Fibroblast of lung (primary cell): ENCODE measurements around the gene GSTM2. TPM values are rescaled to one million over a fixed set of nuclear protein-coding genes. Genes with fewer than 3 reads are reported as not detected.
A peak's percentile ranks its signal among the peaks of the same experiment; 100 is the strongest.

ENCODE experiments used
- DNase-seq, 2 donors: peaks; one replicate each; pipeline versions ENCODE4 v3.0.0 to v3.0.0-alpha.2; 2010; ENCODE audit warnings: low read depth in 2 of 2
- H2AFZ ChIP-seq: 2 replicates; pipeline ENCODE4 v1.5.1; 2012; ENCODE audit warnings: low read length, control low read depth, inconsistent platforms
- H3K27ac ChIP-seq: 2 replicates; pipeline ENCODE4 v1.5.1; 2011; ENCODE audit warnings: low read length, control low read depth; ENCODE audit not compliant: insufficient read depth
- H3K27me3 ChIP-seq: 2 replicates; pipeline ENCODE4 v1.5.1; 2011; ENCODE audit warnings: mild to moderate bottlenecking, low read length; ENCODE audit not compliant: control insufficient read depth, insufficient read depth
- H3K36me3 ChIP-seq: 2 replicates; pipeline ENCODE4 v1.5.1; 2011; ENCODE audit warnings: low read length; ENCODE audit not compliant: control insufficient read depth, insufficient read depth
- H3K4me1 ChIP-seq: 2 replicates; pipeline ENCODE4 v1.5.1; 2011; ENCODE audit warnings: low read length; ENCODE audit not compliant: control insufficient read depth, insufficient read depth; ENCODE audit errors: extremely low read depth
- H3K4me2 ChIP-seq: 2 replicates; pipeline ENCODE4 v1.5.1; 2011; ENCODE audit warnings: low read length, control low read depth; ENCODE audit not compliant: insufficient read depth; ENCODE audit errors: extremely low read depth
- H3K4me3 ChIP-seq, 4 experiments: fragments of 200-600 bp in 1 of 4; sonication (generic) in 1 of 4; replicated peaks in 1 of 4; 2 replicates each; pipeline ENCODE4 v1.5.1; 2011 to 2016; ENCODE audit warnings: low read length in 4 of 4, low read depth in 3 of 4, mild to moderate bottlenecking in 3 of 4, control low read depth in 2 of 4, inconsistent platforms in 1 of 4, mixed read lengths in 1 of 4; ENCODE audit not compliant: insufficient read depth in 1 of 4; ENCODE audit errors: control extremely low read depth in 1 of 4
- H3K79me2 ChIP-seq: 2 replicates; pipeline ENCODE4 v1.5.1; 2012; ENCODE audit warnings: mild to moderate bottlenecking, low read length, inconsistent platforms; ENCODE audit not compliant: control insufficient read depth, insufficient read depth
- H3K9ac ChIP-seq: 2 replicates; pipeline ENCODE4 v1.5.1; 2011; ENCODE audit warnings: mild to moderate bottlenecking, low read length, control low read depth; ENCODE audit not compliant: insufficient read depth
- H3K9me3 ChIP-seq: 2 replicates; pipeline ENCODE4 v1.5.1; 2012; ENCODE audit warnings: low read depth, low read length; ENCODE audit not compliant: control insufficient read depth, insufficient read depth
- H4K20me1 ChIP-seq: 2 replicates; pipeline ENCODE4 v1.5.1; 2011; ENCODE audit warnings: low read length; ENCODE audit not compliant: control insufficient read depth, insufficient read depth; ENCODE audit errors: extremely low read depth
- EZH2 ChIP-seq: IDR thresholded peaks from 2 replicates; pipeline ENCODE4 v1.5.1; 2012; ENCODE audit warnings: low read length, control low read depth, mild to moderate bottlenecking; ENCODE audit errors: missing control alignments
- polyA plus RNA-seq, 2 donors: library from polyadenylated mRNA; depleted of rRNA in 1 of 2; stranded (reverse) in 1 of 2; unstranded in 1 of 2; fragments of >200 nt; gene quantifications; 2 replicates each; pipeline ENCODE4 v1.2.1, GENCODE V29; 2011 to 2012; ENCODE audit warnings: missing spikeins in 1 of 2
- total RNA-seq: library from RNA; depleted of rRNA; stranded (reverse); fragments of >200 nt; gene quantifications from 2 replicates; pipeline ENCODE4 v1.2.1, GENCODE V29; 2014
- TF ChIP-seq, protein P1 (sequence below), 2 donors: IDR thresholded peaks in 1 of 2; conservative IDR thresholded peaks in 1 of 2; 1 replicate in 1 of 2; 2 replicates in 1 of 2; pipeline ENCODE4 v1.5.1; 2011 to 2012; ENCODE audit warnings: low read length in 2 of 2, control low read depth in 1 of 2, inconsistent platforms in 1 of 2, low read depth in 1 of 2, mild to moderate bottlenecking in 1 of 2

The GSTM2 gene
- total and polyA plus RNA-seq, 2 donors (not counting 1 experiment from before 2014, with no cell fraction given) = 28.2 to 67.7 TPM

DNA sequence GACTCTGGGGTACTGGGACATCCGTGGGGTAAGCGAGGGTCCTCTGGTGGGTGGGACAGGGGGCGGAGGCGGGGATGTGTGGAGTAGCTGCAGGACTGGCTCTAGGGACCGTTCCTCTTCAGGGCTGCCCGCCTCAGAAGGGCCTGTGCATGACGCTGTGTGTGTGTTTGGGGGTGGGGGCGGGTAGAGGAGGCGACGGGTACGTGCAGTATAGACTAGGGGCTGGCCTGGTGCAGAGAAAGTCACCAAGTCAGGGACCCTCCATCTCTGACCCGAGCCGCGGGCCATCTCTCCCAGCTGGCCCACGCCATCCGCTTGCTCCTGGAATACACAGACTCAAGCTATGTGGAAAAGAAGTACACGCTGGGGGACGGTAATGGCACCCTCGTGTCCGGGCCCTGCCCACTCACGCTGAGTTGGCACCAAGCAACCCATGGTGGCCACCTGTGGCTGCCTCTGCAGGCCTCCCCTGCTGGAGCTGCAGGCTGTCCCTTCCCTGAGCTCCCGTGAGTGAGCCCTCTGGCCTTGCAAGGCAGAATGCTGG is 44.5 kb downstream of the GSTM2 start:
- no peak overlapping the region for H3K9ac ChIP-seq
- TF ChIP-seq EZH2 = no peak
- H2AFZ ChIP-seq = no peak overlapping the region
- no peak for DNase-seq
- H3K79me2 ChIP-seq = no peaks in the 10 kb centered on the region
- no peaks in the 10 kb centered on the region for H3K9me3 ChIP-seq
- H3K4me3 ChIP-seq = peak overlapping the region in 2 of 4 experiments; percentile 43 to 46
- peak overlapping the region; percentile 25 for H3K4me2 ChIP-seq
- no peaks in the 10 kb centered on the region for H3K36me3 ChIP-seq
- no peaks in the 10 kb centered on the region for H3K27me3 ChIP-seq
- H3K4me1 ChIP-seq = no peaks in the 10 kb centered on the region
- no peak overlapping the region for H3K27ac ChIP-seq
- H4K20me1 ChIP-seq = no peaks in the 10 kb centered on the region

DNA sequence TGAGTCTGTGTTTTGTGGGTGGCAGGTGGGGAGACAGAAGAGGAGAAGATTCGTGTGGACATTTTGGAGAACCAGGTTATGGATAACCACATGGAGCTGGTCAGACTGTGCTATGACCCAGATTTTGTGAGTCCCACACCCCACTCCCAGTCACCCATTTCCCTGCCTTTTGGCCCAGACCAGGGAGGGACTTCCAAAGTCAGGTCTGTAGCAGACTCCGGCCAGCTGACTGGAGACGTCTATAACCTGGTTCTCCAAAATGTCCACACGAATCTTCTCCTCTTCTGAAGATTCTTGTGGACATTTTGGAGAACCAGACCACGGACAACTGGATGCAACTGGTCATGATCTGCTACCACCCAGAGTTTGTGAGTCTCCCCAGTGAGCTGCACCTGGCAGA is 45.8 kb downstream of the GSTM2 start:
- no peaks in the 10 kb centered on the region for H3K36me3 ChIP-seq
- H3K4me1 ChIP-seq = no peaks in the 10 kb centered on the region
- H3K4me3 ChIP-seq = no peak overlapping the region
- H3K27ac ChIP-seq = no peak overlapping the region
- H3K79me2 ChIP-seq = no peaks in the 10 kb centered on the region
- no peaks in the 10 kb centered on the region for H3K9me3 ChIP-seq
- H2AFZ ChIP-seq = no peak overlapping the region
- H3K27me3 ChIP-seq = no peaks in the 10 kb centered on the region
- no peaks in the 10 kb centered on the region for H4K20me1 ChIP-seq
- DNase-seq = no peak
- TF ChIP-seq, protein P1, sequence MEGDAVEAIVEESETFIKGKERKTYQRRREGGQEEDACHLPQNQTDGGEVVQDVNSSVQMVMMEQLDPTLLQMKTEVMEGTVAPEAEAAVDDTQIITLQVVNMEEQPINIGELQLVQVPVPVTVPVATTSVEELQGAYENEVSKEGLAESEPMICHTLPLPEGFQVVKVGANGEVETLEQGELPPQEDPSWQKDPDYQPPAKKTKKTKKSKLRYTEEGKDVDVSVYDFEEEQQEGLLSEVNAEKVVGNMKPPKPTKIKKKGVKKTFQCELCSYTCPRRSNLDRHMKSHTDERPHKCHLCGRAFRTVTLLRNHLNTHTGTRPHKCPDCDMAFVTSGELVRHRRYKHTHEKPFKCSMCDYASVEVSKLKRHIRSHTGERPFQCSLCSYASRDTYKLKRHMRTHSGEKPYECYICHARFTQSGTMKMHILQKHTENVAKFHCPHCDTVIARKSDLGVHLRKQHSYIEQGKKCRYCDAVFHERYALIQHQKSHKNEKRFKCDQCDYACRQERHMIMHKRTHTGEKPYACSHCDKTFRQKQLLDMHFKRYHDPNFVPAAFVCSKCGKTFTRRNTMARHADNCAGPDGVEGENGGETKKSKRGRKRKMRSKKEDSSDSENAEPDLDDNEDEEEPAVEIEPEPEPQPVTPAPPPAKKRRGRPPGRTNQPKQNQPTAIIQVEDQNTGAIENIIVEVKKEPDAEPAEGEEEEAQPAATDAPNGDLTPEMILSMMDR (conservative IDR thresholded peaks at IDR 0.05 in 1 of 2, IDR thresholded peaks at IDR 0.05 in 1 of 2; ENCODE audit: low read depth in 1 of 2, low read length in 2 of 2) = no peak
- no peak for TF ChIP-seq EZH2
- no peak overlapping the region for H3K9ac ChIP-seq
- no peak overlapping the region for H3K4me2 ChIP-seq

DNA sequence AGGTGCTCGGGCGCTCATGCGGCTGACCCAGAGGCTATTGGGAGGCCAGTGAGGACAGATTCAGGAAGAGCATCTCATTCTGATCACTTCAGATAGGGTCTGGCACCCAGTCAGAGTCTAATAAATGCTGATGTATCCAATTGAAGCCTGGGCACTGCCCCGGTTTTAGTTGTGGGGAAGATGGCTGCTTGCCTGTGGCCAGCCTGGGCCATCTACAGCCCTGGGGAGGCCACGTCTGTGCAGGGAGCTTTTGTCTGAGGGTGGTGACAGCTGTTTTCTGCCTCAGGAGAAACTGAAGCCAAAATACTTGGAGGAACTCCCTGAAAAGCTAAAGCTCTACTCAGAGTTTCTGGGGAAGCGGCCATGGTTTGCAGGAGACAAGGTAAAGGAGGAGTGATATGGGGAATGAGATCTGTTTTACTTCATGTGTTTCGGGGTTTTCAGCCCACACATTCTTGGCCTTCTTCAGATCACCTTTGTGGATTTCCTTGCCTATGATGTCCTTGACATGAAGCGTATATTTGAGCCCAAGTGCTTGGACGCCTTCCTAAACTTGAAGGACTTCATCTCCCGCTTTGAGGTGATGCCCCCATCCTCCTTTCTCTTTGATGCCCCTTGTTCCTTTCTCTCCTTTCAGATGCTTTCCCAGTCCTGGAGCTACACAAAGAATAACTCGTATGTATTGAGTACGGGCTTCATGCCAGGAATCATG is 47.0 kb downstream of the GSTM2 start:
- TF ChIP-seq, protein P1 (conservative IDR thresholded peaks at IDR 0.05 in 1 of 2, IDR thresholded peaks at IDR 0.05 in 1 of 2; ENCODE audit: low read depth in 1 of 2, low read length in 2 of 2) = no peak
- TF ChIP-seq EZH2 = no peak
- Histone ChIP-seq H3K36me3 (no peaks in the 10 kb centered on the region), H2AFZ (no peak overlapping the region), H3K27ac (no peak overlapping the region), H3K79me2 (no peaks in the 10 kb centered on the region), H3K9ac (no peak overlapping the region), H3K4me2 (no peak overlapping the region), H3K27me3 (no peaks in the 10 kb centered on the region), H3K4me3 (no peak overlapping the region), H3K9me3 (no peaks in the 10 kb centered on the region), H3K4me1 (no peaks in the 10 kb centered on the region), H4K20me1 (no peaks in the 10 kb centered on the region)
- DNase-seq = no peak
